ENCODE measurements around the gene ENPP3. TPM values are rescaled to one million over a fixed set of nuclear protein-coding genes. Genes with fewer than 3 reads are reported as not detected.

Gene ENPP3
- total and polyA plus RNA-seq, 2 of the 13 experiments (the other 11 are each of a cell fraction or from before 2014, with no cell fraction given), result 40.0 to 75.4 TPM

- TF ChIP-seq AHDC1 (CRISPR knock-in tag; IDR thresholded peaks at IDR 0.05; ENCODE audit: borderline replicate concordance) (peak; percentile 89; the same call in 1 of the 2 replicates), ZNF34 (CRISPR knock-in tag; IDR thresholded peaks at IDR 0.05; ENCODE audit: borderline replicate concordance) (peak; percentile 100), RFX5 (IDR thresholded peaks at IDR 0.05; ENCODE audit: low read depth, low read length) (0 out of 2 replicates have a peak, but pooled peaks have one; percentile 42), ZNF629 (CRISPR knock-in tag; conservative IDR thresholded peaks at IDR 0.05) (peak; percentile 82), ZNF572 (CRISPR knock-in tag; IDR thresholded peaks at IDR 0.05) (peak; percentile 100), NR2F2 (IDR thresholded peaks at IDR 0.05; ENCODE audit: borderline replicate concordance, low read depth) (peak; percentile 61; the same call in 1 of the 2 replicates), ZNF549 (CRISPR knock-in tag; IDR thresholded peaks at IDR 0.05) (peak; percentile 69; the same call in 1 of the 2 replicates), RERE (CRISPR knock-in tag; IDR thresholded peaks at IDR 0.05; ENCODE audit: low read depth) (peak; percentile 77; the same call in 1 of the 2 replicates), GTF2F1 (IDR thresholded peaks at IDR 0.05; ENCODE audit: low read length) (peak; percentile 89), ELF1 (CRISPR knock-in tag; IDR thresholded peaks at IDR 0.05) (peak; percentile 97), CREB1 (IDR thresholded peaks at IDR 0.05) (peak; percentile 80), CREB1 (CRISPR knock-in tag; IDR thresholded peaks at IDR 0.05) (peak; percentile 88), ZNF780A (CRISPR knock-in tag; IDR thresholded peaks at IDR 0.05) (peak; percentile 91), KDM5A (IDR thresholded peaks at IDR 0.05; ENCODE audit: borderline replicate concordance, low read length) (peak; percentile 98), ZNF138 (CRISPR knock-in tag; IDR thresholded peaks at IDR 0.05; ENCODE audit: low read depth) (peak; percentile 57; the same call in 1 of the 2 replicates), SRSF4 (IDR thresholded peaks at IDR 0.05; ENCODE audit: low read depth, low read length, poor library complexity, severe bottlenecking) (no peak), ZSCAN20 (CRISPR knock-in tag; IDR thresholded peaks at IDR 0.05; ENCODE audit: borderline replicate concordance) (peak; percentile 96)
Observed at GRCh38 chr6:131627724-131628682, 9.1 kb upstream of the ENPP3 start, which contains the start of gene MED23 (continued).
